ENCODE data around the gene FGFR4.

The FGFR4 gene

GRCh38 chr5:177086654-177087397, at the start of gene FGFR4:
Gene FGFR4 (plus strand): TSS chr5:177086915. CDS start chr5:177089603, 2,688 bp downstream.
- TF ChIP-seq CTCF (IDR thresholded peaks at IDR 0.05; ENCODE audit: low read depth, low read length) = peak; percentile 54
- TF ChIP-seq EZH2phosphoT487 (IDR thresholded peaks at IDR 0.05; ENCODE audit: low read depth) = no peak
- H2AFZ ChIP-seq (ENCODE audit: low read depth, low read length) = peak within 1 kb of the TSS; percentile 36; the same call in 1 of the 2 replicates
- no peaks in the 10 kb centered on the region for H3K79me2 ChIP-seq (ENCODE audit: low read length)

GRCh38 chr5:177036921-177037320, 49.8 kb upstream of the FGFR4 start:
- no peak overlapping the region for H3K27ac ChIP-seq (ENCODE audit: low read length)
- H4K20me1 ChIP-seq (ENCODE audit: insufficient read depth, low read length) = peaks cover 8% of the 10 kb centered on the region; the same call in 1 of the 2 replicates
- peaks cover 32% of the 10 kb centered on the region for H3K36me3 ChIP-seq (replicated peaks; ENCODE audit: low read depth, low read length)

More at GRCh38 chr5:177086654-177087397, at the start of gene FGFR4:
- no peaks in the 10 kb centered on the region for H3K36me3 ChIP-seq (replicated peaks; ENCODE audit: low read depth, low read length)
- H3K4me2 ChIP-seq (ENCODE audit: low read length) = peak within 1 kb of the TSS; percentile 71
- H3K9me3 ChIP-seq (ENCODE audit: insufficient read depth, low read length) = no peaks in the 10 kb centered on the region
- H3K4me1 ChIP-seq (ENCODE audit: low read length) = 0 out of 2 replicates have a peak, but pooled peaks cover 5% of the 10 kb centered on the region
- no peak within 1 kb of the TSS for H3K27ac ChIP-seq (ENCODE audit: low read length)
- peak within 1 kb of the TSS; percentile 77 for H3K4me3 ChIP-seq (ENCODE audit: low read length)
- peaks cover 27% of the 10 kb centered on the region for H3K27me3 ChIP-seq (ENCODE audit: low read depth, low read length)
- no peak within 1 kb of the TSS for H3K9ac ChIP-seq (ENCODE audit: low read length)
- no peaks in the 10 kb centered on the region for H4K20me1 ChIP-seq (ENCODE audit: insufficient read depth, low read length)

GRCh38 chr5:177040814-177041420, 45.8 kb upstream of the FGFR4 start:
- Histone ChIP-seq H3K9me3 (ENCODE audit: insufficient read depth, low read length) (no peaks in the 10 kb centered on the region), H3K9ac (ENCODE audit: low read length) (no peak overlapping the region), H4K20me1 (ENCODE audit: insufficient read depth, low read length) (peaks cover 8% of the 10 kb centered on the region; the same call in 1 of the 2 replicates), H3K79me2 (ENCODE audit: low read length) (peaks cover 33% of the 10 kb centered on the region), H3K4me2 (ENCODE audit: low read length) (no peak overlapping the region), H3K27me3 (ENCODE audit: low read depth, low read length) (no peaks in the 10 kb centered on the region), H2AFZ (ENCODE audit: low read depth, low read length) (no peak overlapping the region), H3K4me1 (ENCODE audit: low read length) (peaks cover 7% of the 10 kb centered on the region), H3K27ac (ENCODE audit: low read length) (no peak overlapping the region), H3K4me3 (ENCODE audit: low read length) (no peak overlapping the region), H3K36me3 (replicated peaks; ENCODE audit: low read depth, low read length) (peaks cover 34% of the 10 kb centered on the region)
- TF ChIP-seq CTCF (IDR thresholded peaks at IDR 0.05; ENCODE audit: low read depth, low read length) (no peak), EZH2phosphoT487 (IDR thresholded peaks at IDR 0.05; ENCODE audit: low read depth) (no peak)

More at GRCh38 chr5:177036921-177037320, 49.8 kb upstream of the FGFR4 start:
- Histone ChIP-seq H3K4me1 (ENCODE audit: low read length) (peaks cover 7% of the 10 kb centered on the region), H3K27me3 (ENCODE audit: low read depth, low read length) (no peaks in the 10 kb centered on the region), H3K4me3 (ENCODE audit: low read length) (no peak overlapping the region), H3K4me2 (ENCODE audit: low read length) (no peak overlapping the region), H3K79me2 (ENCODE audit: low read length) (peaks cover 65% of the 10 kb centered on the region), H3K9ac (ENCODE audit: low read length) (no peak overlapping the region), H2AFZ (ENCODE audit: low read depth, low read length) (no peak overlapping the region), H3K9me3 (ENCODE audit: insufficient read depth, low read length) (no peaks in the 10 kb centered on the region)
- TF ChIP-seq EZH2phosphoT487 (IDR thresholded peaks at IDR 0.05; ENCODE audit: low read depth) = no peak
- no peak for TF ChIP-seq CTCF (IDR thresholded peaks at IDR 0.05; ENCODE audit: low read depth, low read length)

GRCh38 chr5:177041936-177042335, 44.8 kb upstream of the FGFR4 start:
- Histone ChIP-seq H3K9me3 (ENCODE audit: insufficient read depth, low read length) (no peaks in the 10 kb centered on the region), H4K20me1 (ENCODE audit: insufficient read depth, low read length) (peaks cover 3% of the 10 kb centered on the region; the same call in 1 of the 2 replicates), H3K36me3 (replicated peaks; ENCODE audit: low read depth, low read length) (peaks cover 39% of the 10 kb centered on the region), H3K27ac (ENCODE audit: low read length) (no peak overlapping the region), H3K4me1 (ENCODE audit: low read length) (peaks cover 7% of the 10 kb centered on the region), H3K79me2 (ENCODE audit: low read length) (peaks cover 24% of the 10 kb centered on the region), H3K4me3 (ENCODE audit: low read length) (no peak overlapping the region), H3K4me2 (ENCODE audit: low read length) (no peak overlapping the region), H3K9ac (ENCODE audit: low read length) (no peak overlapping the region), H2AFZ (ENCODE audit: low read depth, low read length) (no peak overlapping the region), H3K27me3 (ENCODE audit: low read depth, low read length) (no peaks in the 10 kb centered on the region)
- TF ChIP-seq EZH2phosphoT487 (IDR thresholded peaks at IDR 0.05; ENCODE audit: low read depth) = no peak
- no peak for TF ChIP-seq CTCF (IDR thresholded peaks at IDR 0.05; ENCODE audit: low read depth, low read length)
